CD4-positive, alpha-beta T cell treated with Interleukin-2 at 100 ng/mL for 4 hours (primary cell): ENCODE data around the gene SLC7A11.

ENCODE experiments used
- DNase-seq: peaks from one replicate; pipeline ENCODE4 v3.0.0-alpha.2; 2020; ENCODE audit warnings: low spot score

The SLC7A11 gene

DNA sequence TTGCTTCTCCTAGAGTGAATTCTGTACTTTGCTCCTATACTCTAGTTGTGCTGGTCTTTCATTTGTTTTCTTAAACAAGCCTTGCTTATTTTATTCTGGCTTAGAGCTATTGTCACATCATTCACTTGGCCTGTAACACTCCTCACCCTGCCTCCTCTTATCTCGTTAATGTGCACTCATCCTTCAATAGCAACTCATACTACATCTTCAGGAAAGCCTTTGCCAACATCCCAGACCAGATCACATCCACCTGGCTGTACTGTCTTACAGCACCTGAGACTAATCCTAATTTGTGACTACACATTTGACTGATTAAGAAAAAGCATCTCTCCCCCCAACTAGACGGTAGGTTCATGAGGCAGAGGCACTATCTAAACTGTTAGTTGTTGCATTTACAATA lies 80.8 kb downstream of the SLC7A11 start:
- DNase-seq, result no peak

DNA sequence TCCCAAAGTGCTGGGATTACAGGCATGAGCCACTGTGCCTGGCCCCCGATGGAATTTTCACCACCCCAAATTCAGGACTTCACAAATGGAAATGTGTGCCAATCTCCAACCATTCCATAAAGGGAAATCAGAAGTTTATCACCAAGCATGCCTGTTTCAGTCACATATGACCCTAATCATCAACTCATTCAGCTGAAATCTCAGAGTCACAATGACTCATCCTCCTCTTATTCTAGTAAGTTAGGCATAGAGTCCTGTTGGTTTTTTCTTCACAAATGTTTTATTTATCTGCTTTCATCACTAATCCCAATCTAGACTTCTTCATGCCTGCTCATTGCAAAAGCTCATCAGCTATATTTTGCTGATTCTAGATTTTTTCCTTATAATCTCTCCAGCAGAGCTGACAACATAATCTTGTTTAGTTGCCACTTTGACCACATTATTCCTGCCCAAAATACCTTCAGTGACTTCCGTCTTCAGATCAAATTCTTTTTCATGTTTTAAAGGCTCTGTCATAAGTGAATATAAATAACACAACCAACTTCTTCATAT lies 83.3 kb downstream of the SLC7A11 start:
- no peak for DNase-seq

DNA sequence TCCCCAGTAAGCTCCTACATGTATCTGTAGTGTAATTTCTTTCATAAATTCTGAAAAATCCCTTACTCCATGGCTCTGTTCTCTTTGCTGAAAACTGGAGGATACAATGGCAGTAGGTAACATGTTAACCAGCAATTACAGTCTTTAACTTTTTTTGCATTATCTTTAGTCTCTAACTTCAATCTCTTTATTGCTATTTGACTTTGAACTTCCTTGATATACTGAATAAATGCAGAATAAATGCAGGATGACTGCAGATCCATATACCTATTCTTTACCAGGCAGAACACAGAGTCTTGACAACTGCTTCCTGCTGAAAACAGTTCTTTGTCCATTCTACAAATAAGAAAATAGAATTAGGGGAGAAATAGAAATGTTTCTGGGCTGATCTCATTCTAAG lies 101.3 kb downstream of the SLC7A11 start:
- DNase-seq, result no peak

DNA sequence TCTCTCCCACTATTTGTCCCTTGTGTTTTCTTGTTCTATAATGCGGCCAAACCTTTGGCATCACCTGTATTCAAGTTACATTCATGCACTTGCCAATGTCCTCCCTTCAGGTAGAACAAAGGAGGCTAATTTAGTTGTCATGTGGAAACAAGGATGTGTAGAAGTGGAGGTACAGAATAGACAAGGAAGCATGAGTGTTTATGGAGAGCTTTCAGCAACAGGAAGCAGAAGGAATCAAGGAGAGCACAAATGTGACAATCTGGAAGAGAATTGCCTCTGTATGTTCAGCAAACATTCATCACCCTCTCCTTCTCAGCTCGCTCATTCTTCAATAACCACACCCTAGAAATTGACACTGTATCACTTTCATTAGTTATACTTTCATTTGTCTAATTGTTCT lies 103.4 kb downstream of the SLC7A11 start:
- DNase-seq, result no peak

DNA sequence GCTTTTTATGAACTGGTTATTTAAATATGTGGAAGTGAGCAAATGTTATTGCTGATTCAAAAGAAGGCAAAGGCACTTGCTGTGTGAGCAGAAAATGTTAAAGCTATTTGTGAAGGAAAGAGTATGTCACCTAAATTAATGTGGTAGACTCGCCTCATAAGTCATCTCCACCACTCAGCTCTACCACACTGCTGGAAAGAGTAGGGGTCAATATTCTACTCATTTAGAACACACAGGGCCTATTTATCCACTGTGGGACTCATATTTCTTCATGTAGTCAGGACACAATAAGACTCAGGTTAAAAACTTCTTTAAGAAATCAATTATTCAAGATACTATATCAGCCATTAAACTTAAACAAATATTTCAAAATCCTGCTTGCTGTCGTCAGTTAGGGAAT lies 106.5 kb downstream of the SLC7A11 start:
- DNase-seq, result no peak

DNA sequence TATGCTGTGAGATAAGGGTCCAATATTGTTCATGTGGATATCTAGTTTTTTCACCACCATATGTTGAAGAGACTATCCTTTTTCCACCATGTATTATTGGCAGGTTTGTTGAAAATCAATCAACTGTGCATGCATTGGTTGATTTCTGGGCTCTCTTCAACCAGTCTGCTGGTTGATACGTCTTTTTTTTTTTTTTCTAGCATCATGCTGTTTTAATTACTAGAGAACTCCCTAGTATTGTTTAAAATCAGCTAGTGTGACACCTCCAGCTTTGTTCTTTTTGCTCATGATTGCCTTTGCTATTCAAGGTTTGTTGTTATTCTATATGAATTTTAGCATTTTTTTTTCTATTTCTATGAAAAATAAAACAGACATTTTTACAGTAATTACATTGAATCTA lies 123.9 kb downstream of the SLC7A11 start:
- no peak for DNase-seq

DNA sequence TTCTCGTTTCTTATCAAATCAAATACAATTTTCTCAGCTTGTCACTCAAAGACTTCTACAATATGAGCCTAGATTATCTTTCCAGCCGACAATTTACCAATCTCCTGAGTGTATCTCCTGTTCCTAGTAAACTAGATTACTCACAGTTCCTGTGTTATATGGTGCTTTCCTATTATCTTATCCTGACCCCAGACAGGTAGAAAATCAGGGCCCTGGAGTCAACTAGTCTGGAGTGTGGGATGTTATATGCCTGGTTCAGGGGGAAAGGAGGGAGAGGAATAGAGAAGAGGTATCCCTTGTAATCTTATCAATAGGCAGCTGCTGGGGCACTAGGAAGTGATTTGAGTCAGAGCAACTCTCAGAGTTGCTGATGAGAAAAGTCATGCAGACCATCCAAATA lies 127.1 kb downstream of the SLC7A11 start:
- no peak for DNase-seq

DNA sequence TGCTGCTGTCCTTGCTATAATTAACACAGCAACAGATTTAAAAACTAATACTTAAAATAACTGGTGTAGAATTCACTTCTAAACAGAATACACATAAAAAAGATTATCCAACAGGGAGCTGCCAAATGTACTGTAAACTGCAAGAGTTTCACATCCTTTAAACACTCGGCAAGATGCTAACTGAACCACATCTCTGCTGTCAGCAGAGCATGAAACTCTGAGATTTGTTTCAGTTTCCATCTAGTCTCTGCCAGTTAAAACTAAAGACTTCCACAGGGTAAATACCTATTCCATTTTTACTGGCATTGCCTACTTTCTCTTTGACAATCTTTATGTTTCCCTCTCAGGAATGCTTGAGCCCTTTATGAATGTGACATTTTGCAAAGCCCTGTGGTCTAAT lies 127.7 kb downstream of the SLC7A11 start:
- no peak for DNase-seq
